Gastrocnemius medialis (tissue), 4 donors: ENCODE data around the gene MAN2A1.

ENCODE experiments used
- POLR2A ChIP-seq, 2 donors: fragments of 450-650 bp; IDR thresholded peaks; one replicate each; pipeline ENCODE4 v1.6.1; 2017; ENCODE audit warnings: antibody characterized with exemption in 2 of 2, mild to moderate bottlenecking in 2 of 2, moderate library complexity in 2 of 2
- TF ChIP-seq, protein P1 (sequence below), 5 experiments: fragments of 450-650 bp in 3 of 5; fragments of 200-600 bp in 2 of 5; sonication (generic) in 2 of 5; IDR thresholded peaks in 4 of 5; conservative IDR thresholded peaks in 1 of 5; 1 replicate in 4 of 5; 2 replicates in 1 of 5; pipeline ENCODE4 v1.5.1; 2016 to 2019; ENCODE audit warnings: antibody characterized with exemption in 5 of 5, mild to moderate bottlenecking in 3 of 5, moderate library complexity in 3 of 5

DNA sequence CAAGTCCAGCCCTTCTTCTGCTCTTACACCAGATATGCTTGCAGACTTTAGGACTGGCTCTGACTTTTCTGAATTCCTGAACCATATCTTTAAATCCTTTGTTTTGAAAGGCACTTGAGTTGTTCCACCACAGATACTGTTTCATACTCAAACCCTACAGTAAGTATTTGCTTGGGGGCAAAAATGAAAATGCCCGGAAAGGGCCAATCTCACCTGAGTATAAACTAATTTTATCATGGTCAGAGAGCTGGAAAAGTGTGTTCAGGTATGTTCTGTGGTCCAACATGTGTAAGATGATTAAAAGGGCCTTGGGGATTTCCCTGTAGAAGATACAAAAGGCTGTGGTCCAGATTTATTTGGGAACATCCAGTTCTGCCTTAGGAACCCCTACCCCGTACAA lies 225.2 kb downstream of the MAN2A1 start:
- TF ChIP-seq, protein P1, sequence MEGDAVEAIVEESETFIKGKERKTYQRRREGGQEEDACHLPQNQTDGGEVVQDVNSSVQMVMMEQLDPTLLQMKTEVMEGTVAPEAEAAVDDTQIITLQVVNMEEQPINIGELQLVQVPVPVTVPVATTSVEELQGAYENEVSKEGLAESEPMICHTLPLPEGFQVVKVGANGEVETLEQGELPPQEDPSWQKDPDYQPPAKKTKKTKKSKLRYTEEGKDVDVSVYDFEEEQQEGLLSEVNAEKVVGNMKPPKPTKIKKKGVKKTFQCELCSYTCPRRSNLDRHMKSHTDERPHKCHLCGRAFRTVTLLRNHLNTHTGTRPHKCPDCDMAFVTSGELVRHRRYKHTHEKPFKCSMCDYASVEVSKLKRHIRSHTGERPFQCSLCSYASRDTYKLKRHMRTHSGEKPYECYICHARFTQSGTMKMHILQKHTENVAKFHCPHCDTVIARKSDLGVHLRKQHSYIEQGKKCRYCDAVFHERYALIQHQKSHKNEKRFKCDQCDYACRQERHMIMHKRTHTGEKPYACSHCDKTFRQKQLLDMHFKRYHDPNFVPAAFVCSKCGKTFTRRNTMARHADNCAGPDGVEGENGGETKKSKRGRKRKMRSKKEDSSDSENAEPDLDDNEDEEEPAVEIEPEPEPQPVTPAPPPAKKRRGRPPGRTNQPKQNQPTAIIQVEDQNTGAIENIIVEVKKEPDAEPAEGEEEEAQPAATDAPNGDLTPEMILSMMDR (IDR thresholded peaks at IDR 0.05 in 4 of 5, conservative IDR thresholded peaks at IDR 0.05 in 1 of 5): no peak
- no peak for TF ChIP-seq POLR2A (IDR thresholded peaks at IDR 0.05)
